ENCODE results near the gene UST.

DNA sequence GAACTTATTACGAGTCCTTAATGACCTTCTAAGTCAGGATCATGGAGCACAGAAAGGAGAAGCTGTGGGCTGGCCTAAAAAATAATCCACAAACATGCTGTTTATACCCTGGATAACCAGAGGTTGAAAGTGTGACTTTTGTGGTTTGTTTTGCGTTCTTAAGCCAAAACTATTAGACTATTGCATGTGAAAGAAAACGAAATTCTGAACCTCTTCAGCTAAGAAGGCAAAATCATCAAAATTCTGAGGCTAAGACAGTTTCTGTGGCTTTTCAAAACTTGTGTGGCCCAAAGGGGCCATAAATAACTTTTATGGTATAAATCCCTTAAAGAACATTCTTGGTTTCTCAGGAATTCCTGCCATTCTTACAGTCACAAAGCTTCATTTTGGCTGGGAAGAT lies 251.0 kb downstream of the UST start:
- TF ChIP-seq, protein P1, sequence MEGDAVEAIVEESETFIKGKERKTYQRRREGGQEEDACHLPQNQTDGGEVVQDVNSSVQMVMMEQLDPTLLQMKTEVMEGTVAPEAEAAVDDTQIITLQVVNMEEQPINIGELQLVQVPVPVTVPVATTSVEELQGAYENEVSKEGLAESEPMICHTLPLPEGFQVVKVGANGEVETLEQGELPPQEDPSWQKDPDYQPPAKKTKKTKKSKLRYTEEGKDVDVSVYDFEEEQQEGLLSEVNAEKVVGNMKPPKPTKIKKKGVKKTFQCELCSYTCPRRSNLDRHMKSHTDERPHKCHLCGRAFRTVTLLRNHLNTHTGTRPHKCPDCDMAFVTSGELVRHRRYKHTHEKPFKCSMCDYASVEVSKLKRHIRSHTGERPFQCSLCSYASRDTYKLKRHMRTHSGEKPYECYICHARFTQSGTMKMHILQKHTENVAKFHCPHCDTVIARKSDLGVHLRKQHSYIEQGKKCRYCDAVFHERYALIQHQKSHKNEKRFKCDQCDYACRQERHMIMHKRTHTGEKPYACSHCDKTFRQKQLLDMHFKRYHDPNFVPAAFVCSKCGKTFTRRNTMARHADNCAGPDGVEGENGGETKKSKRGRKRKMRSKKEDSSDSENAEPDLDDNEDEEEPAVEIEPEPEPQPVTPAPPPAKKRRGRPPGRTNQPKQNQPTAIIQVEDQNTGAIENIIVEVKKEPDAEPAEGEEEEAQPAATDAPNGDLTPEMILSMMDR (IDR thresholded peaks at IDR 0.05), result no peak
- no peak for TF ChIP-seq POLR2A (IDR thresholded peaks at IDR 0.05)

All from esophagus squamous epithelium (tissue), 4 donors.